ENCODE results near the gene TRAF2.

GRCh38 chr9:136880651-136881050 lies 5.7 kb upstream of the TRAF2 start:
- TF ChIP-seq TEAD4 (IDR thresholded peaks at IDR 0.05) (no peak), NFIC (IDR thresholded peaks at IDR 0.05) (no peak)

Measured in Ishikawa (cell line).